HG03521 (cell line): ENCODE data around the gene CAMK2B.

Experiments
- ATAC-seq: cut with Tn5 transposase; IDR thresholded peaks from one replicate; pipeline ENCODE4 v1.9.1; 2021; ENCODE audit warnings: mild to moderate bottlenecking, moderate library complexity; ENCODE audit not compliant: unreplicated experiment

The CAMK2B gene

GRCh38 chr7:44275957-44276570 is 49.3 kb downstream of the CAMK2B start:
- no peak for ATAC-seq

- ATAC-seq, result no peak
Observed at GRCh38 chr7:44275146-44275545, 50.2 kb downstream of the CAMK2B start.

GRCh38 chr7:44274623-44274975 is 50.8 kb downstream of the CAMK2B start:
- no peak for ATAC-seq

- ATAC-seq, result no peak
Observed at GRCh38 chr7:44273681-44274622, 51.4 kb downstream of the CAMK2B start.

GRCh38 chr7:44272981-44273380 is 52.4 kb downstream of the CAMK2B start:
- no peak for ATAC-seq

- no peak for ATAC-seq
Observed at GRCh38 chr7:44272456-44272855, 52.9 kb downstream of the CAMK2B start.

GRCh38 chr7:44269943-44270493 is 55.4 kb downstream of the CAMK2B start:
- ATAC-seq, result no peak

- no peak for ATAC-seq
Observed at GRCh38 chr7:44269417-44269816, 56.0 kb downstream of the CAMK2B start.

- no peak for ATAC-seq
Observed at GRCh38 chr7:44268671-44269070, 56.7 kb downstream of the CAMK2B start.

- no peak for ATAC-seq
Observed at GRCh38 chr7:44267719-44268421, 57.5 kb downstream of the CAMK2B start.

GRCh38 chr7:44267178-44267577 is 58.2 kb downstream of the CAMK2B start:
- no peak for ATAC-seq

GRCh38 chr7:44266526-44266925 is 58.9 kb downstream of the CAMK2B start:
- ATAC-seq, result no peak

- ATAC-seq, result no peak
Observed at GRCh38 chr7:44265728-44266127, 59.7 kb downstream of the CAMK2B start.

- ATAC-seq, result no peak
Observed at GRCh38 chr7:44264221-44264931, 61.0 kb downstream of the CAMK2B start.

GRCh38 chr7:44263326-44264082 is 61.9 kb downstream of the CAMK2B start:
- no peak for ATAC-seq

GRCh38 chr7:44262031-44262430 is 63.4 kb downstream of the CAMK2B start:
- ATAC-seq, result no peak

- ATAC-seq, result no peak
Observed at GRCh38 chr7:44261240-44261639, 64.2 kb downstream of the CAMK2B start.

GRCh38 chr7:44259547-44260457 is 65.6 kb downstream of the CAMK2B start:
- ATAC-seq, result no peak
